Ramos (cell line): ENCODE results near the gene XPO6.

Experiments used
- in situ Hi-C: fragments of 300-500 bp; cut with MboI; formaldehyde crosslinking; loops from one replicate; pipeline ENCODE4 v1.14.3; 2022; ENCODE audit warnings: low sequenced_read_pairs; ENCODE audit not compliant: unreplicated experiment

The XPO6 gene

DNA sequence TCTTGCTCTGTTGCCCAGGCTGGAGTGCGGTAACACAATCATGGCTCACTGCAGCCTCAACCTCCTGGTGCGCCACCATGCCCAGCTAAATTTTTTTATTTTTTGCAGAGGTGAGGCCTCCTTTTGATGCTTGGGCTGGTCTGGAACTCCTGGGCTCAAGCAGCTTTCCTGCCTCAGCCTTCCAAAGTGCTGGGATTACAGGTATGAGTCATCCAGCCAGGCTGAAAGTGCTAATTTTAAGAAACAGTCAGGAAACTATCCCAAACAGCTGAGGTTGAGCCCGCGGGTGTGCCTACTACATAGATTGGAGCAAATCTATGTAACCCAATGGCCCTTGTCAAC is 738 bp upstream of the XPO6 start:
- in situ Hi-C loops = no loop called here

DNA sequence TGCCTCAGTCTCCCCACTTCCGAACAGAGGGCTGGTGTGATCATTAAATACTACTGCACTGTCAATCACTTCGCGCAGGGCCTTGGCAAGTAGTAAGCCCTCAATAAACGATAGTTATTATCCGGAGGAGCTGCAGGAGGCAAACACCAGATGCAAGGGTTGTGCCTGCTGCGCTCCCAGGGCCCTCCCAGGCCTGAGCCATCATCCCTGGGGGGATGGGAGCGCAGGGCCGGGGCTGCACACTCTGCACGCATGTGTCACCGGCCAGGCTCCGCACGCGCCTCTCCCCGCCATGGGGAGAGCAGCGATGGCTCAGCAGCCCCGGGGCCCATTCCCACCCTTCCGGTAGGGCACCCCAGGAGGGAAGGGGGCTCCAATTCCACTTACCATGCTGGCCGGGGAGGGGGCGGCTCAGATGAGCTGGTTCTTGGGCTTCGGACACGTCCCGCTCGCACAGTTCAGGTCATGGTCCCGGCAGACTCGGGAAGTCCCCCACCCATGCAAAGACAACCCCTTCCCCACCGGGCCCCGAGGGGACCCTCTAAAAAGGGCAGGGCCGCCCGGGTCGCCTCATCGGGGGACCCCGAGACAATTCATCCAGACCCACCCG is 681 bp downstream of the XPO6 start:
- in situ Hi-C loops = no loop called here

GRCh38 chr16:28210264-28210663 is 1.5 kb downstream of the XPO6 start:
- in situ Hi-C loops = no loop called here

DNA sequence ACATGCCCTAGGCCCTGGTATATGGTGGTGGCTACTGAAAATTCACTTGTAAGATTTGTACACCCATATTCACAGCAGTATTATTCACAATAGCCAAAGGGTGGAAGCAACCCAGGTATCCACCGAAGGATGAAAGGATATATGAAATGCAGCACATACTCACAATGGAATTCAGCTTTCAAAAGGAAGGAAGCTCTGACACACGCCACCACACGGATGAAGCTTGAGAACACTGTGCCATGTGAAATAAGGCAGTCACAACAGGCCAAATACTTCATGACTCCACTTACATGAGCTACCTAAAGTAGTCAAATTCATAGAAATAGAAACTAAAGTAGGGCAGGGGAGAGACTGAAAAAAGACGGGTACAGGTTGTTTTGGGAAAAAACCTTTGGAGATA is 2.9 kb downstream of the XPO6 start:
- in situ Hi-C loops = no loop called here

DNA sequence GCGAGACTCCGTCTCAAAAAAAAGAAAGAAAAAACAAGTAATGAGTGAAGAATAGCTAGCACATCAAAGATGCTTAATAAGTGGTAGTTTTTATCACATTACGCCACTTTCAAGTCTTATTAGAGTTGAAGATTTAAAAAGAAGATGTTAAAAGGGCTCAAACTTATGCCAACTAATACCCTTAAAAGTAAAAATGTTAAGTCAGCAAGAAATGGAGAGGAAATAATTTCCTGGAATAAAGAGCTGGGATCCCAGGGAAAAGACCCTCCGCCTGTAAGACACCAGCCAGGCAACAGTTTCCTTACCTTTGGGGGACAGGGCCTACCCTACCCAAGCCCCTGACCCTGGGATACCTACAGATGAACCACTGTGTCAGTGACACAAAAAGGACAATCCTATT is 3.6 kb downstream of the XPO6 start:
- in situ Hi-C loops = no loop called here

DNA sequence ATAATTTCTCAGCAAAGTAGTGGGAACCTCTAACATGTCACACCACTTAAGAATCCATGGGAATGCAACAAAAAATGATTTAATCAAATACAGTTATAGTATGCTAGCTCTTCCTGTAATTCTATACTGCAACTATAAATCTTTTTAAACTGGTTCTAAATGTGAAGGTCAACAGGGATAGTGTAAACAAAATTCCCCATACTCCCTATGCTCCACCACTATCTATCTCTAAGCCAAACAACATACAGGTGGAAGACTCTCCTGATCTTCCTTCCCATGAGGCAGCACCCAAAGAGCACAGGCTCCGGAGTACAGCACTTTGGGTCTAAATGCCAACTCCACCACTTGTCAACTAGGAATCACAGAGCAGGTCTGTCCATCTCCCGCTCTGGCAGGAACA is 4.4 kb downstream of the XPO6 start:
- in situ Hi-C loops = no loop called here

DNA sequence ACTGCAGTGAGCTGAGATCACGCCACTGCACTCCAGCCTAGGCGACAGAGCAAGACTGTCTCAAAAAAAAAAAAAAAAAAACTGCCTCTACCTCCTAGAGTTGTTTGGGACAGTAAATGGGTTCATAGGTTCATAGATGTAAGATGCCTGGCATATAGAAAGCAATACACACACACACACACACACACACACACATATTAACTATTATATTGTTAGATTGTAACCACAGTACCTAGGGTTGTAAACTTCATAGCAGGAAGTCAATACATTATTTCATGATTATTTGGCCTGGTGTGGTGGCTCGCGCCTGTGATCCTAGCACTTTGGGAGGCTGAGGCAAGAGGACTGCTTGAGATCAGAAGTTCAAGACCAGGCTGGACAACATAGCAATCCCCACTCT is 5.8 kb downstream of the XPO6 start:
- in situ Hi-C loops = no loop called here

DNA sequence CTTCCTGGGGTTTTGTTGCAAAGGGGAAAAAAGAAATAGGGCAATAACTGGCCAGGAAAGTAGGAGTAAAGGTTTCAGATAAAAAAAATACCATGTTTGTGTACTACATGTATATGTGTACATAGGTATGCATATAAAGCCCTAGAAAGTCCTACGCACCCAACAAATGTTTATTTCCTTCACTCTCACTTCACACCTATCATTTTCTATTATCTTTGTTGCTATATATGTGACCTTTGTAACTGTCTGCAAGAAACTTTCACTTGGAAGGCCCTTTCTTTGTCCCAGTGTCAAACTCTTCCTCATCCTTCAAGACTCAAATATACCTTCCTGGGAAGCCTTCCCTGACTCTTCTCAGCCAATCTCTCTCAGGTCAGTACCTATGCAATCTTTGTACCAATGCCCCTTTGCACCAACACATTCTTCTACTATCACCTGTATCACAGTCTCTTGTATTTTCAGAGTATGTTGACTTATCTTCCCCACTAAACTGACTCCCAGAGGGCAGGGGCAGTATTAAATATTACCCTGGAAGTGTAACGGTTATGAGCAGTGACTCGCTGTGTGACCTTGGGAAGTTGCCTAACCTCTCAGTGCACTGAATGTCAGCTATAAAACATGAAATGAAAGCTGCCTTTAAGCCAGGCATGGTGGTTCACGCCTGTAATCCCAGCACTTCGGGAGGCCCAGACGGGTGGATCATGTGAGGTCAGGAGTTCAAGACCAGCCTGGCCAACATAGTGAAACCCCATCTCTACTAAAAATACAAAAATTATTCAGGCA is 6.5 kb downstream of the XPO6 start:
- in situ Hi-C loops = no loop called here

GRCh38 chr16:28204622-28205021 is 7.1 kb downstream of the XPO6 start:
- in situ Hi-C loops = no loop called here

DNA sequence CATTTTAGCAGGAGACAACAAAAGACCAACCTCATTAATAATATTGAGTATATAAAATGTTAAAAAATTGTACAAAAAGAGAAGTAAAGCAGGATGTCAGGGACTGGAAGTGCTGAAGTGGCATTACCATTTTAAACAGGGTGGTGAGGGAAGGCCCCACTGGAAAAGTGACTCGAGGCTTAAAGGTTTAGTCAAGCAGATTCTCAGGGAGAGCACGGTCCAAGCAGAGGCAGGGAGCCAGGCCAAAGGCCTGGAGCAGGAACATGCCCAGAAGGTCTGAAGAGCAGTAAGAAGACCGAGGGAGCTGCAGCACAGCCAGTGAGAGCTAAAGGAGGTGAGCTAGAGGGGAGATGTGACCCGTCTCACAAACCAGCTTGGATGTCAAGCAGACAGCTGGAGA is 7.6 kb downstream of the XPO6 start:
- in situ Hi-C loops = no loop called here

- in situ Hi-C loops = no loop called here
Measured at GRCh38 chr16:28202147-28202746, 9.5 kb downstream of the XPO6 start.

GRCh38 chr16:28200661-28201060 is 11.1 kb downstream of the XPO6 start:
- in situ Hi-C loops = no loop called here

- in situ Hi-C loops = no loop called here
Measured at GRCh38 chr16:28196387-28196987, 15.3 kb downstream of the XPO6 start.

GRCh38 chr16:28195859-28196258 is 15.9 kb downstream of the XPO6 start:
- in situ Hi-C loops = no loop called here

DNA sequence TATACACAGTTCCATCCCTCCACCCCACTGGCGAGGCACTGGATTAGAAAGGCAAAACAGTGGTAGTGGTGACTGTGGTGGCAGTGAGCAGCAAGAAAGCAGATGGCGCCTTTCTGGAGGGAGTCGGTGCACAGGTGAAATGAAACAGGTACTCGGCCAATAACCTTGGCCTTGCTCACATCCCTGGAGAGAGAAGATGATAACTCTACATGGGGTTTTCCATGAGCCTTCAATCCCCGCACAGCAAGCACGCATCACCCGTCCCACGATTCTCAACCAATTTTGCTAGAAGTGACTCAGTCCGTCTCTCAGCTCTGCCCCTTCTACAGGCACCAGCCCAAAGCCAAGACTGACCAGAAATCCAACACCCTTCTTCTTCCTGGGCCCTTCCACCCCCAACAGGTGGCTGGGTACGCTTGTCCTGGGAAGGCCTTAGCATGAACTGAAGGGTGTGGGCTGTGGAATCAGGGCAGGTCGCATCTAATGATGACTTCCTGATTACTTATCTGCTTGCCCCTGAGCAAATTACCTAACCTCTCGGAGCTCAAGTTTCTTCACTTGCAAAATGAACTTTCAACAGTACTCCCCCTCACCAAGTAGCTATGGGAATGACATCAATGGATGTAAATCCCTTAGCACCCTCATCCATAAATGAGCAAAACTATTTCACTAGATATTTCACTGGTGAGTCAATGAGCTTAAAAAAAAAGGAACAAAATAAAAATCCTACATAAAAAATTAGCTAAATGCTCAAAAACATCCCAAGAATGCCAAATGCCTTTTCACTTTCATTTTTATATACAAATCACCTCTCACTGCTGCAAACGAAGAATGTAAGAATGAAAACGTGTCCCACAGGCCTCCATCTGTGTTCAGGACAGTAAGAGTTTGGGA is 18.0 kb downstream of the XPO6 start:
- in situ Hi-C loops = no loop called here

DNA sequence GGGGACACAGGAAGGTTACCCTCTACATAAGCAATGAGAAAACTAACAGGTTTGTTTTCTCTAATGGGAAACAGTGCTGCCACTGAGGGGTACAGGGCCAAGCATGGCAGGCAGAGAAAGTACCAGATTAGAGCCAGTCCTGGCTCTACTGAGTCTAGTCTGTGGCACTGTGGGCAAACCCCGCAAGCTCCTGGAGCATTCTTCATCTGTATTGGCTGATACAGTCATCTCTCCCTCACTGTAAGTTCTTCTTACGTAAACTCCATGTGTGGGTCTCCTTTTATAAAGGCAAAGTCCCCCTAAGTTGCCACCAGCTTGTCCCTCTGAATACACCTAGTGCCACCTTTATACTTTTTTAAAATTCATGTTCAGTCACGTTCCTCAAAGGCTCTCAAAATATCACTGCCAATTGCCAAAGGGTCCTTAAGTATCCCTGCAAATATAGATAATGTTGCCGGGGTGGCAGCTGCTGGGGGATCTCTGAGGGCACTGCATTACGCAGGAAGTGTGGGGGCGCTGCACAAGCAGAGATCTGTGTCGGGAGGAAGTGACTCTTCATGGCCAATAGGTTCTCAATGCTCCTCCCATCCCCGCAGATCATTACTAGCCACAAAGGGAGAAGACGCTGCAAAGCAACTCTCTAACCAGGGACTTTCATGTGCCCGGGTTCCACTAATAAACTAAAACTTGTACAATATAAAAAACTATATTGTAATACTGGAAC is 18.8 kb downstream of the XPO6 start:
- in situ Hi-C loops = no loop called here

- in situ Hi-C loops = no loop called here
Measured at GRCh38 chr16:28191364-28191960, 20.3 kb downstream of the XPO6 start.

DNA sequence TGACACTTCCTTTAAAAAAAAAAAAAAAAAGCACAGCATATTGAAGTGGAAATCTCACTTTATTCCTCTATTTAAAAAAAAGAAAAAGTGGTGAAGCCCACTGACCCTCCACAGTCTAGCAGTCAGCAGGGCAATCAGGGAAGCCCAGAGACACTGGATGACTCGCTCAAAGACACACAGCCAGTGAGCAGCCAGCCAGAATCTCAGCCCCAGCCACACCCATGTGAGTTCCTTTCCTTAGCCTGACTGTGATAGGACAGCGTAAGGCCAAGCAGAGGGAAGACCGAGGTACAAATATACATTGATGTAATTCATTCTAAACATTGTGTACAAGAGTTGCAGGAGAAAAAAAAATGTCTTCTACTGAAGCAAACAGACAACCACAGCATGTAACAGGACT is 22.5 kb downstream of the XPO6 start:
- in situ Hi-C loops = no loop called here

- in situ Hi-C loops = no loop called here
Measured at GRCh38 chr16:28188085-28188916, 23.5 kb downstream of the XPO6 start.
